PFSK-1 (cell line): ENCODE measurements around the gene DNM1.

ENCODE experiments used
- POLR2AphosphoS5 ChIP-seq: IDR thresholded peaks from 2 replicates; pipeline ENCODE4 v1.6.1; 2012; ENCODE audit warnings: low read depth, mild to moderate bottlenecking, control low read depth, low read length, moderate library complexity
- SIN3A ChIP-seq: IDR thresholded peaks from 2 replicates; pipeline ENCODE4 v1.6.1; 2012; ENCODE audit warnings: mild to moderate bottlenecking, low read length, moderate library complexity, borderline replicate concordance; ENCODE audit not compliant: insufficient read depth

GRCh38 chr9:128232528-128233428 lies 29.6 kb downstream of the DNM1 start:
- TF ChIP-seq POLR2AphosphoS5 (no peak; the same call in 1 of the 2 replicates), SIN3A (no peak)
